GM06990 (cell line): ENCODE measurements around the gene CHAT.

Experiments
- DNase-seq: peaks from one replicate; pipeline ENCODE4 v3.0.0-alpha.2; 2011; ENCODE audit not compliant: insufficient read length; ENCODE audit errors: extremely low read depth
- H3K27me3 ChIP-seq: replicated peaks from 2 replicates; pipeline ENCODE4 v1.6.0; 2011; ENCODE audit warnings: low read length; ENCODE audit not compliant: control insufficient read depth, insufficient read depth
- H3K36me3 ChIP-seq: 2 replicates; pipeline ENCODE4 v1.5.1; 2011; ENCODE audit warnings: low read length; ENCODE audit not compliant: control insufficient read depth, insufficient read depth
- H3K4me3 ChIP-seq: replicated peaks from 2 replicates; pipeline ENCODE4 v1.5.1; 2011; ENCODE audit warnings: low read depth, mild to moderate bottlenecking, control low read depth, low read length
- CTCF ChIP-seq: IDR thresholded peaks from 2 replicates; pipeline ENCODE4 v1.5.1; 2011; ENCODE audit warnings: low read length, control low read depth, mild to moderate bottlenecking, inconsistent platforms; ENCODE audit not compliant: insufficient read depth, poor library complexity, severe bottlenecking

Gene CHAT

GRCh38 chr10:49662169-49662830, 48.5 kb downstream of the CHAT start:
- Histone ChIP-seq H3K27me3 (no peaks in the 10 kb centered on the region; the same call in 1 of the 2 replicates), H3K36me3 (no peaks in the 10 kb centered on the region), H3K4me3 (no peak overlapping the region)
- no peak for TF ChIP-seq CTCF
- DNase-seq, result no peak

- DNase-seq, result no peak
- H3K4me3 ChIP-seq, result no peak overlapping the region
- H3K27me3 ChIP-seq, result no peaks in the 10 kb centered on the region; the same call in 1 of the 2 replicates
- TF ChIP-seq CTCF, result no peak
- H3K36me3 ChIP-seq, result no peaks in the 10 kb centered on the region
Observed at GRCh38 chr10:49663596-49663995, 49.8 kb downstream of the CHAT start.

GRCh38 chr10:49664006-49664841, 50.4 kb downstream of the CHAT start:
- no peaks in the 10 kb centered on the region; the same call in 1 of the 2 replicates for H3K27me3 ChIP-seq
- DNase-seq, result no peak
- no peak overlapping the region for H3K4me3 ChIP-seq
- TF ChIP-seq CTCF, result no peak
- H3K36me3 ChIP-seq, result no peaks in the 10 kb centered on the region

- no peaks in the 10 kb centered on the region; the same call in 1 of the 2 replicates for H3K27me3 ChIP-seq
- DNase-seq, result no peak
- no peaks in the 10 kb centered on the region for H3K36me3 ChIP-seq
- no peak overlapping the region for H3K4me3 ChIP-seq
- no peak for TF ChIP-seq CTCF
Observed at GRCh38 chr10:49664842-49665355, 51.1 kb downstream of the CHAT start.

- no peak for TF ChIP-seq CTCF
- H3K4me3 ChIP-seq, result no peak overlapping the region
- no peak for DNase-seq
- no peaks in the 10 kb centered on the region for H3K36me3 ChIP-seq
- no peaks in the 10 kb centered on the region; the same call in 1 of the 2 replicates for H3K27me3 ChIP-seq
Observed at GRCh38 chr10:49666054-49666615, 52.3 kb downstream of the CHAT start.
